GM23248 (cell line): Measurements from ENCODE around the gene MRPS14. TPM values are rescaled to one million over a fixed set of nuclear protein-coding genes. Genes with fewer than 3 reads are reported as not detected.

Experiments
- DNase-seq: peaks from one replicate; pipeline ENCODE4 v3.0.0-alpha.2; 2015
- H2AFZ ChIP-seq: fragments of 200-600 bp; sonication (generic); 2 replicates; pipeline ENCODE4 v1.6.1; 2016; ENCODE audit warnings: antibody characterized with exemption
- H3F3A ChIP-seq: fragments of 200-600 bp; sonication (generic); 2 replicates; pipeline ENCODE4 v1.6.1; 2016; ENCODE audit warnings: mild to moderate bottlenecking, antibody characterized with exemption, mixed run types; ENCODE audit not compliant: insufficient read depth
- H3K27ac ChIP-seq: fragments of 200-600 bp; sonication (generic); 2 replicates; pipeline ENCODE4 v1.5.1; 2016; ENCODE audit warnings: mild to moderate bottlenecking
- H3K27me3 ChIP-seq: fragments of 200-600 bp; sonication (generic); replicated peaks from 2 replicates; pipeline ENCODE4 v1.6.1; 2016; ENCODE audit warnings: mild to moderate bottlenecking; ENCODE audit not compliant: insufficient read depth
- H3K36me3 ChIP-seq: fragments of 200-600 bp; sonication (generic); 2 replicates; pipeline ENCODE4 v1.6.1; 2016; ENCODE audit warnings: low read depth, mild to moderate bottlenecking
- H3K4me1 ChIP-seq: fragments of 200-600 bp; sonication (generic); 2 replicates; pipeline ENCODE4 v1.6.1; 2016; ENCODE audit warnings: mild to moderate bottlenecking; ENCODE audit not compliant: insufficient read depth
- H3K4me2 ChIP-seq: fragments of 200-600 bp; sonication (generic); one replicate; pipeline ENCODE4 v1.6.1; 2016; ENCODE audit warnings: mild to moderate bottlenecking; ENCODE audit not compliant: unreplicated experiment
- H3K4me3 ChIP-seq: fragments of 200-600 bp; sonication (generic); 2 replicates; pipeline ENCODE4 v1.5.1; 2016; ENCODE audit warnings: mild to moderate bottlenecking
- H3K79me2 ChIP-seq: fragments of 200-600 bp; sonication (generic); 2 replicates; pipeline ENCODE4 v1.6.1; 2016; ENCODE audit warnings: mild to moderate bottlenecking; ENCODE audit not compliant: insufficient read depth
- H3K9ac ChIP-seq: fragments of 200-600 bp; sonication (generic); 2 replicates; pipeline ENCODE4 v1.6.1; 2016; ENCODE audit warnings: mild to moderate bottlenecking
- H3K9me2 ChIP-seq: fragments of 200-600 bp; sonication (generic); 2 replicates; pipeline ENCODE4 v1.6.1; 2016; ENCODE audit warnings: mixed run types, mild to moderate bottlenecking, moderate library complexity; ENCODE audit not compliant: insufficient read depth
- H3K9me3 ChIP-seq: fragments of 200-600 bp; sonication (generic); one replicate; pipeline ENCODE4 v1.6.1; 2017; ENCODE audit warnings: low read depth
- H4K20me1 ChIP-seq: fragments of 200-600 bp; sonication (generic); 2 replicates; pipeline ENCODE4 v1.6.0; 2016; ENCODE audit not compliant: insufficient read depth
- EZH2 ChIP-seq: fragments of 200-600 bp; sonication (generic); IDR thresholded peaks from 2 replicates; pipeline ENCODE4 v1.6.1; 2018; ENCODE audit warnings: antibody characterized with exemption, mild to moderate bottlenecking; ENCODE audit not compliant: insufficient read depth, poor library complexity, severe bottlenecking
- EZH2phosphoT487 ChIP-seq: fragments of 200-600 bp; sonication (generic); IDR thresholded peaks from 2 replicates; pipeline ENCODE4 v1.6.1; 2018; ENCODE audit warnings: antibody characterized with exemption, moderate library complexity, mild to moderate bottlenecking, low read depth; ENCODE audit not compliant: insufficient read depth
- WGBS, 2 experiments: methylation state at CpG; one replicate each; pipeline ENCODE4 v1.1.6; 2015 to 2017; ENCODE audit warnings: low lambda C conversion rate in 2 of 2, low coverage in 1 of 2; ENCODE audit errors: missing lambda C conversion rate in 2 of 2; 5-methylcytosine and 5-hydroxymethylcytosine counted together
- in situ Hi-C: fragments of 300-500 bp; cut with MboI; formaldehyde crosslinking; loops from 2 replicates; pipeline ENCODE4 v1.15.0; 2020
- polyA plus RNA-seq: library from polyadenylated mRNA; unstranded; fragments of >200 nt; fragmentation: Nextera tagmentation; extraction: Ambion mirVana; gene quantifications from 2 replicates; pipeline ENCODE4 v1.2.1, GENCODE V29; 2016
- total RNA-seq: library from RNA; depleted of rRNA; stranded (reverse); fragments of >200 nt; shearing (Covaris generic); gene quantifications from 2 replicates; pipeline ENCODE4 v1.2.3, GENCODE V29; 2014

MRPS14 gene
- total and polyA plus RNA-seq, 2 experiments from 2014 or later: 19.6 to 63.7 TPM

- Histone ChIP-seq H3K4me1 (peaks cover 26% of the 10 kb centered on the region), H4K20me1 (no peaks in the 10 kb centered on the region), H3K9me2 (no peaks in the 10 kb centered on the region), H3K4me2 (no peak overlapping the region), H3K9ac (no peak overlapping the region), H3K9me3 (no peaks in the 10 kb centered on the region), H3K4me3 (no peak overlapping the region), H3K79me2 (peaks cover 44% of the 10 kb centered on the region), H3K36me3 (0 out of 2 replicates have a peak, but pooled peaks cover 3% of the 10 kb centered on the region), H2AFZ (no peak overlapping the region), H3K27ac (no peak overlapping the region), H3K27me3 (no peaks in the 10 kb centered on the region), H3F3A (peaks cover 35% of the 10 kb centered on the region)
- in situ Hi-C loops: no loop called here
- no peak for DNase-seq
- TF ChIP-seq EZH2 (no peak), EZH2phosphoT487 (no peak)
- 80 to 94% methylated on average over 3 of the region's 3 CpGs for WGBS, 2 experiments
Measured at GRCh38 chr1:175019524-175019923, 3.7 kb downstream of the MRPS14 start.

GRCh38 chr1:175015243-175015642 lies 8.0 kb downstream of the MRPS14 start:
- peaks cover 48% of the 10 kb centered on the region for H3F3A ChIP-seq
- 41 to 47% methylated on average over 4 of the region's 4 CpGs for WGBS, 2 experiments
- in situ Hi-C loops: no loop called here
- TF ChIP-seq EZH2phosphoT487 (no peak), EZH2 (no peak)
- no peaks in the 10 kb centered on the region for H3K9me3 ChIP-seq
- no peaks in the 10 kb centered on the region for H3K27me3 ChIP-seq
- peaks cover 39% of the 10 kb centered on the region for H3K79me2 ChIP-seq
- peak overlapping the region; percentile 59 for H3K27ac ChIP-seq
- peak overlapping the region; percentile 16; the same call in 1 of the 2 replicates for H3K9ac ChIP-seq
- no peak overlapping the region for H2AFZ ChIP-seq
- DNase-seq: peak; percentile 83
- H3K4me2 ChIP-seq: peak overlapping the region; percentile 61
- H3K4me1 ChIP-seq: peaks cover 22% of the 10 kb centered on the region
- H3K36me3 ChIP-seq: peaks cover 42% of the 10 kb centered on the region
- no peaks in the 10 kb centered on the region for H4K20me1 ChIP-seq
- H3K4me3 ChIP-seq: peak overlapping the region; percentile 22; the same call in 1 of the 2 replicates
- no peaks in the 10 kb centered on the region for H3K9me2 ChIP-seq

GRCh38 chr1:175013445-175013844 lies 9.8 kb downstream of the MRPS14 start:
- Histone ChIP-seq H3K9me2 (no peaks in the 10 kb centered on the region), H2AFZ (no peak overlapping the region), H3K4me2 (no peak overlapping the region), H3F3A (peaks cover 48% of the 10 kb centered on the region), H3K4me1 (peaks cover 22% of the 10 kb centered on the region), H3K9me3 (no peaks in the 10 kb centered on the region), H3K36me3 (peaks cover 57% of the 10 kb centered on the region), H3K79me2 (peaks cover 40% of the 10 kb centered on the region), H3K27me3 (no peaks in the 10 kb centered on the region), H3K27ac (no peak overlapping the region), H3K9ac (no peak overlapping the region), H3K4me3 (no peak overlapping the region), H4K20me1 (no peaks in the 10 kb centered on the region)
- in situ Hi-C loops: no loop called here
- TF ChIP-seq EZH2phosphoT487 (no peak), EZH2 (no peak)
- WGBS, 2 experiments: 92 to 94% methylated on average over 1 of the region's 1 CpG
- DNase-seq: no peak

GRCh38 chr1:175009532-175009931 lies 13.7 kb downstream of the MRPS14 start:
- in situ Hi-C loops: no loop called here

More at GRCh38 chr1:175009532-175009931, 13.7 kb downstream of the MRPS14 start:
- no peak overlapping the region for H3K4me2 ChIP-seq
- H3K9ac ChIP-seq: no peak overlapping the region
- peaks cover 79% of the 10 kb centered on the region for H3K79me2 ChIP-seq
- no peak for DNase-seq
- TF ChIP-seq EZH2 (no peak), EZH2phosphoT487 (no peak)
- H4K20me1 ChIP-seq: no peaks in the 10 kb centered on the region
- no peaks in the 10 kb centered on the region for H3K9me2 ChIP-seq
- no peaks in the 10 kb centered on the region for H3K27me3 ChIP-seq
- peaks cover 13% of the 10 kb centered on the region for H3F3A ChIP-seq
- WGBS, 2 experiments: 80 to 82% methylated on average over 10 of the region's 10 CpGs
- H3K27ac ChIP-seq: no peak overlapping the region
- H3K4me1 ChIP-seq: peaks cover 1% of the 10 kb centered on the region; the same call in 1 of the 2 replicates
- H2AFZ ChIP-seq: no peak overlapping the region
- no peaks in the 10 kb centered on the region for H3K9me3 ChIP-seq
- peaks cover 78% of the 10 kb centered on the region for H3K36me3 ChIP-seq
- no peak overlapping the region for H3K4me3 ChIP-seq
